Measurements from ENCODE around the gene HIPK2.
A peak's percentile ranks its signal among the peaks of the same experiment; 100 is the strongest.

The HIPK2 gene

DNA sequence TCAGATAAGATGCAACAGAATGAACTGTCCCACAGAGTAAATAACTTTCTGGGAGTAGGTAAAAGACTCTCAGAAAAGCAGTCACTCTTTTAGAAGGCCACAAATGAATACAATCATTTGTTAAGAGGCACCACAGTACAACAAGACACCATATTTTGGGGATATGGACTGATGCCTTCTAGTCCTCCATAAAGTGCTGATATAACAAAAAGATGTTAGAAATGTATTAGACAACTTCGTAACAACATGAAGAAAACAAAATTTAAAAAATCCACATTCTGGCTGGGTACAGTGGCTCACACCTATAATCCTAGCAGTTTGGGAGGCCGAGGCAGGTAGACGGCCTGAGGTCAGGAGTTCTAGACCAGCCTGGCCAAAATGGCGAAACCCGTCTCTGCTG lies 111.3 kb downstream of the HIPK2 start:
- no peak for DNase-seq

DNA sequence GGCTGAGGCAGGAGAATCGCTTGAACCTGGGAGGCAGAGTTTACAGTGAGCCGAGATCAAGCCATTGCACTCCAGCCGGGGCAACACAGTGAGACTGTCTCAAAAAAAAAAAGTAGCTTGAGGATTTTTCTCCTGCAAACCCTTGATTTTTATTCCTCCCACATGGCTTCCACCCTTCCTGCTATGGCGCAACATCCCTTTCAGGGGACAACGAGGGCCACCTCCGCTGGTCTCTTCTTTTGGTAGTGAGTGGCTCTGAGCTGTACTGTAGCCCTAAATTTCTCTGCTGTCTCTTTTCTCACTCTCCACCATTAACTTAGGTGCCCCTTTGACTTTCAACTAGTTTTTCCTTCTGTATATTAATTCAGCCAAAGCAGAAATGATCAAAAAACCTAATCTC lies 113.4 kb downstream of the HIPK2 start:
- no peak for DNase-seq

DNA sequence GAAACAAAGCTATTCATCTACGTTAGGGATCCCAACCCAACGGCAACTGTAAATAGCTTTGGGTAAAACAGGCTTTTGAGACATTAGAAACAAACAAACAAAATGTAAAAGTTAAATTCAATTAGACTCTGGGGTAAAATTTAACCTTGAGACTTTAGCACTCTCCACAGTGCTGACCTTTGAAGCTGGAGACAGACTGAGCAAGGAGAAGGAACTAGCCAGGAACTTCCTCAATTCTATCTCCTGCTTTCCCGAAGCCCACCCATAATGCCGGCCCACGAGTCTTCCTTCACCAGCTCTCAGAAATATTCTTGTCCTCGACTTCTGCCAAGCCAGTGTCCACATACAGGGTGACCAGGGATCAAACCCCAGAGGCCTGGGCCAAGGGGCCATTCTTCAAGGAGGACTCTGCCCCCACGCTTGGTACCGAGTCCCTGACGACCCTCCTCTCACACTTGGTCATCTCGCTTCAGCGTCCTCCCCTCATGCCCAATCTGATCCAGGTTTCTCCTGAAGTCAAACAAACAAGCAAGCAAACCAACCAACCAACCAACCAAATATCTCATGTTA lies 114.1 kb downstream of the HIPK2 start:
- DNase-seq, result no peak

DNA sequence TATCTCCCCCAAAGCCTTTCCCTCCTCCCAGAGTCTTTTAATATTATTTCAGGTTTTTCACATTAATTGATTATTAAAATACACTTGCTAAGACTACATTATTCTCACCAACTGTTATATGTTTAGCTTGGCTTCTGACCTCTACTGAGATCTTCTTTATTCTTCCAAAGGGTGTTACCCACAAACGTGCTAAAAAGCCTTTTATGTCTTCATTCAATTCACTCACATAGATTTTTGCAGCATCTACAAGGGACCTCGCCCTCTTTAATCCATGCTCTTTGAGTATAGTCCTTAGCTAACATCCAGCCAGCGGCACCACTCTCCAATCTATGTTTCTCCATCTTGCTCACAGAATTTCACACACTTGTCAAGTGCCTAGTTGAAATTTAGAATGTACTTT lies 115.9 kb downstream of the HIPK2 start:
- DNase-seq, result no peak

DNA sequence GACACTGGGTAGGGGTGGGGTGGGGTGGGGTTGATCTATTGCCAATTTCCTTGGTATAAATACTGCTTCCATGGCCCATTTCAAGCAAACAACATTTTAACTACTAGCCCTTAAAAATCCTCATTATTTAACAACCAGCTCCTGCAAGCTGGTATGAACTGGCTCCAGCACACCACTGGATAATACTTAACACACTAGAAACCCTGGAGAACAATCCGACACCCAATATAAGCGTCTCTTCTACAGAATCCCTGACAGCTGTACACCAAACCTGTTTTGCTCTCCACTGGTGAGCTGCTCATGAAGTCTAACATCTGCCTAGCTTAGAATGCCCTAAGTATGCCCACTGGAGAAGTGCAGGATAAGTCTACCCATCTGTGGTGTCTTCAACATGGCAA lies 116.8 kb downstream of the HIPK2 start:
- DNase-seq, result no peak

DNA sequence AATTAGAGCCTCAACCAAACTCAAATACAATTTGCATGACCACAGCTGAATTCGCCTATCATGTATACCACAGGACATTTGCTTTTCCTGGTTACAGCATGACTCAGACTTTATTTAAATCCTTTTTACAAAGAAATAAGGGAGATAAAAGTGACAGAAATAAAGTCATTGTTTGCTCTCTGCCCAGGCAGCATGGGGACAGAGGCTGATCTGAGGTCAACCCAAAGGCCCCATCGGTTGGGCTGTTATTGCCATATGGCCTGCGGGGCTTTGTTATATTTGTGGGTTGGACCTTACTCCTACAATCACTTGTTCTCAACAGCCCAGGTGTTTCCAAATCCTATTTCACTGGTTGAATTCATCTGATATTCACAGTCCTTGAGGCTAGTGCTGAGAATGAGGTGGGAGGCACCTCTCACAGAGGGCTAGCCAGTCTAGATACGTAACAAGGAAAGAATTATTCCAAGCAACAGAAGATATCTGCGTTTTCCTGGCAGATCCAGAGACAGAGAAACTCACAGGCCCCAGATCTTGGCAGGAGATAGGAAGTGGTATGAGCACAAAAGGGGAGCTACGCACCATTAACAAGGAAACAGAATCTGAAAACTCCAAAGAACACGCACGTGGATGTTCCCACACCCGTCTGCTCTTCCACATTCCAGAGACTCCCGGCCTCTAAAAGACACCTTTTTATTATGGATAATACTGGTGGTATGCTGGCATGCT lies 117.3 kb downstream of the HIPK2 start:
- DNase-seq, result no peak

DNA sequence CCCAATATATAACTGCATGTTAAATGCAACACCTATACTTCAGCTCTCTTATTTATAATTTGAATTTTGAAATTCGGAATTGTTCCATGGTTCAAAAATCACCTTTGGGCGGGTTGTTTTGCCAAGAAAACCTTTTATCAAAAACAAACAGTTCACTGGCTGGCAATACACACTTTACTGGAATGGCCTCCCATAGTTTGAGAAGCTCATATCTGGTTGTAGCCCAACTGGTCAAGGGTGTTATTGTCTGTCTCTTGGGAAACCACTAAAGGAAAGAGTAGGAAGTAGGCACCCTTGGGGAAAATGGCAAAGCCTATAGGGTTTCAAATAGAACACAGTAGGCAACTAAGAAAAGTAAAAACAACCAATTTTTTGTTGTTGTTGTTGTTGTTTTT lies 117.9 kb downstream of the HIPK2 start:
- DNase-seq, result no peak

DNA sequence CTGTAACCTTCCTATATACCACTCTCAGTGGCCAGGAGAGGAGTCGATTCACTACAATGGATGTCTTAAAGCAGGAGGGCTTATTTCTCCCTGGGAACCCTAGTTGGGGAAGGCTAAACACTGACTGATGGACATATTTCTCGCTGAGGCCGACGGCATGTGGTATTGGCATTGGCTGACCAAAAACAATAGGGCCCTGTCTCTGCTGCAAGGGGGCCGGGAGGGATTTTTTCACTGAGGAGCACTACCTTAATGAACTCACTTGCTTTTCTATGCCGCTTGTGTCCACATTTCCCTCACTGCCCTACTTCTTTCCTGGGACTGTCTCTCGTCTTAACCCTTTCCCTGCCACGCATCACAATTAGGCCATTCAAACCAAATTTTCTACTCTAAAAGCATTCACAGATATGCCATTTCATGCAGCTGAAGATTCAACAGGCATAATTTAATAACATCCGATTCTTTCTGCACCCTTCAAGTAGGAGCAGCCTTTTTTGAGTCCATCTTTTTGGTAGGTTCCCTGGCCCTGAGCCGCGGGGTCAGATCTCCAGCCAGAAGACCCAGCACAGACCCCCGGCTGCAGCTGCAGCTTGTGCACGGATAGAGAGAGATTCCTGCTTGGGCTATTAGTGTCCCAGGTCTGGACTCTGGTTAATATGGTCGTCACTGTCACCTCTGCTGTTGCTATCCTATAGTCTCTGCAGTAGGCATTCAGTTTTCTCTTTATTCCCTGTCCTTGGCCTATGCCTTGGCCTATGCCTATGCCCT lies 118.7 kb downstream of the HIPK2 start:
- DNase-seq, result no peak

DNA sequence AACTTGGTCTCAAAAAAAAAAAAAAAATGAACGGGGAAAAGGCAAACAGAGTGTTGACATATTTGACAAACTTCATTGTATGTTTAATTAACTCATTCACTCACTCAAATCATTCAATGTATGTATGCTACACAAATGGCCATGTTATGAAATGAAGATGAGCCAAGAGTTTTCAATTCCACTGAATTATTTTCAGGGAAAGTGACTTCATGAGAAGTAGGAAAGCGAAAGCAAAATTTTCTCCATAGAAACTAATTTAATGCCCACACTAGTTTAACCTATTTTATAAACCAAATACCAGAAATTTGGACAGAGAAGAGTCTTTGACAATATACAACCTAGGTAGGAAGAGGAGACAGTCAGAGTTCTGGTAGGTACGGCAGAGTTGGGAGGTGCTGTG lies 119.5 kb downstream of the HIPK2 start:
- no peak for DNase-seq

DNA sequence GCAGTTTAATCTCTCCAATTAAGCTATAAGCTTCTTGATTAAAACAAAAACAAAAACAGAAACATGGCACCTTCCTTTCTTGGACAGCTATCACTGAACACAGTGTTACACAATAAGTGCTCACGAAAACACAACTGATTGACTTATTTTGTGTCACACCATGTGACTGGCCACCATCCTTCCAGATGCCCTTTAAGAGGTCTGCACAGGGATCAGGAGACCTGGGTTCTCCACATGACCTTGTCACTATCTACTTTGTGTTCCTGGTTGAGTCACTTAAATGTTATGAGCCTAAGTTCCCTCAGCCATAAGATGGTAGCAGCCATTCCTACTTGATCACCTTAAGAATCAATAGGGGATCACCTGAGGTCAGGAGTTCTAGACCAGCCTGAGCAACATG lies 120.1 kb downstream of the HIPK2 start:
- no peak for DNase-seq

DNA sequence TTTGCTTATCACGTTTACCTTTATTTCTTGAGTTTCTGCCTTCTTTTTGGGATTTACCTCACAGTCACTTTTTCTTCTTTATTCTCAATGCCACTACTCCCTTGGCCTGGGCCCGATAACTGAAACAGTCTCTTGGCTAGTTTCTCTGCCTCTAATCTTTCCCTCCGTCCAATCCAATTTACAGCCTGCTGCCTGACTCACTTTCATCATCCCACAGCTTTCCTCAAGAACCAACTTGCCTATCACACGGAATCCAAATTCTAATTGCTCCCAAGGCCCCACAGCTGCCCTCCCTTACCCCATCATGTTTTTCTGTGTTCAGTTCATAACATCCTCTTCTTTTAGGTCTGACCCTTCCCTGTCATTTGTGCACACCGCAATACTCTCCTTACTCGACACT lies 121.4 kb downstream of the HIPK2 start:
- DNase-seq, result no peak

DNA sequence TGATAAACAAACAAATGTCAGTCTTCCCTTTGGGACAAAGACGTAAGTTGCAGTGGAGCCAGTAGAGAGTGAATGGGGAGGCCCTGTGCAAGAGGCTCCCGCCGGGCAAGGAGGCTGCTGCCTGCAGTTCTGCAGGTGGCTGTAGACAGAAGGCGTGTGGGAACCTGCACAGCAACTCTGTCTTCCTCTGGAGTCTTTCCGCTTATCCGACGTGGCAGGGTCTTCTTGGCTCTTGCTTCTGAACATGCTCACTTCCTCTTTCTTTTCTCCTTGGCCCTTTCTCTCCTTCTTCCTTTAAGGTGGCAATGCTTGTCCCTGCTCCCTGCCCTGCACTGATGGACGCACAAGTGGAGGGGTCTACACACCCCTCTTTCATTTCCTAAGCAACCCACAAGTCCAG lies 122.5 kb downstream of the HIPK2 start:
- DNase-seq, result no peak

DNA sequence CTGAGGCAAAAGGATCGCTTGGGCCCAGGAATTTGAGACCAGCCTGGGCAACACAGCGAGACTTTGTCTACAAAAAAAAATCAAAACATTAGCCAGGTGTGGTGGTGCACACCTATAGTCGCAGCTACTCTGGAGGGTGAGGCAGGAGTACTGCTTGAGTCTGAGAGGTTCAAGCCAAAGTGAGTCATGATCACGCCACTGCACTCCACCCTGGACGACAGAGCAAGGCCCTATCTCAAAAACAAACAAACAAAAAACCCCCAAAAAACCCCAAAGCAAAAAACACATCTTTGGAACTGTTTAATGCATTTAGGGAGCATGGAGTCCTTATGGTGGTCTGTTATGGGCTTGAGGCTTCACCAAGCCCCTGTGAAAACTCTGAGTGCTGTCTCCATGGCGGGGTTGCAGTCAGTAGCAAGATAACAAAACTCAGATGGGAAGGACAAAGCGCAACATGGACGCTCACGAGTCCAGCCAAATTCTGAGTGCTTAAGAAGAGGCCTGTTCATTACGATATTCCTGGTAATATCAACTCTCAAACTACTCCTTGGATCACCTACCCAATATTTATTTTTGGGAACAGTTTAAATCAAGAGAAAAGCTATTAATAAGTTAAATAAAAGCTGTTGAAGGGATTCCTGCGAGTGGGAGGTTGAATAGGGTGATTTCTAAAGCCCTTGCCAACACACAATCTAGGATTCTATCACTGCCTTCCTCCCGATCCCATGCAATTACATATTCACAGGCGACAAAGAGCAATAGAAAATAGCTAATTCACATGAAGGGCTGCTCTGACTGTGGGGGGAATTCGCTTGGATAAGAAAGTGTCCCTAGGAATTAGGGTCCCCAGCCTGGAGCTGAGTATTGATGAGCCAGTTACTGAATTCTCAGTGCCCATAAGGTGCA lies 123.3 kb downstream of the HIPK2 start:
- no peak for DNase-seq

DNA sequence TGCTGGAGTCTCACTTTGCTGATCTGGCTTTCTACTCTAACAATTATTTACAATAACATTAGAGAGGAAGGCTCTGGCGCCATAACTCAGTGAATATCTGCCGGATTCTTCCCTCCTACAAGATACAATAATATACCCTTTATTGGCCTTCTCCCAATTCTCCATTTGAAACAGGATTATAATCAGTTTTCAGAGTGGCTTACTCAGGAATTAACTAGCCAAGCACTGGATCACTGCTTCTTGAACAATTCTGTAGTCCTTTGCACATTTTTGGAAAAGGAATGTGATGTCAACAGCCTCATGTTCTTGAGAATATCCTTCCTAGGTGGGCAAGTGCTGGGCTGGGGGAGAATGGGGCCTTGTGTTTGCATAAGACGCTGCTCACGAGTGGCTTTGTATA lies 125.9 kb downstream of the HIPK2 start:
- DNase-seq, result no peak

DNA sequence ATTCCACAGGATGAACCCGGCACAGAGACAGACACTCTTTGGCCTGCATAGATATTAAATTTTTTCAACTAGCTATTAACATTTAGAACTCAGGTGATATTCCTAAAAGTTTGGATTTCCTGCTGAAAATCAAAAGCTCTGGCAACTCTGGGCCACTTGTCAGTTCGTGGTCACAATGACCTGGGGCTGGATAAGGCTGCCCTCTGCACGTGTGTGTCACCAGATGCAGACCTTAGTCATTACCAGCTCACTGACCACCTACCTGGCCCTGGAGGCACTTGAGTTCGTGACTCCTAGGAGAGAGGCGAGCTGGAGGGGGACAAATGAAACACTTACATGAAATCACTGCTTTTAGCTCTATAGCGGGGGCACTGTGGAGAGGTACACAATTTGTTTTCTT lies 126.5 kb downstream of the HIPK2 start:
- no peak for DNase-seq

DNA sequence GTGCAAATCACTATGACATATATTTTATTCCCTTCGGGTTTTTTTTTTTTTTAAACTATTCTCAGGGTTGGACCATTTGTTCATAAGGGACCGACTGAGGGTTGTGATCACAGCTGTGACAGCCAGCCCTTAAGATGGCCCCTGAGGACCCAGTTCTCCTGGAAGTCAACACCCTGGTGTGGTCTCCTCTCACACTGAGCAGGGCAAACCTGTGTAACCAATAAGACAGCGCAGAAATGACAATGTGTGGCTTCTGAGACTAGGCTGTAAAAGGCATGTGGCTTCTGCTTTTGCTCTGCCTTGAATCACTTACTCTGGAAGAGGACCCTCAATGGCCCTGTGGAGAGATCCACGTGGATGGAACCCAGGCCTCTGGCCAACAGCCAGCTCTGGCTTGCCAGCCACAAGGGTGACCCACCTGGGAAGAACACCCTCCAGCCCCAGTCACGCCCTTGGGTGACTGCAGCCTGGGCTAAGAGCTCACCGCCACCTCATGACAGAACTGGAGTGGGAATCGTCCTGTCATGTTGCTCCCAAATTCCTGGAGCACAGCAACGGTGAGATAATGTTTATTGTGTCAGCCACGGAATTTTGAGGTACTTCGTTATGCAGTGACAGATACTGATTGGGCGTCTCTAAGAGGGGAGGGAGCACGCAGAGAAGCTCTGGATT lies 127.2 kb downstream of the HIPK2 start:
- DNase-seq, result no peak

DNA sequence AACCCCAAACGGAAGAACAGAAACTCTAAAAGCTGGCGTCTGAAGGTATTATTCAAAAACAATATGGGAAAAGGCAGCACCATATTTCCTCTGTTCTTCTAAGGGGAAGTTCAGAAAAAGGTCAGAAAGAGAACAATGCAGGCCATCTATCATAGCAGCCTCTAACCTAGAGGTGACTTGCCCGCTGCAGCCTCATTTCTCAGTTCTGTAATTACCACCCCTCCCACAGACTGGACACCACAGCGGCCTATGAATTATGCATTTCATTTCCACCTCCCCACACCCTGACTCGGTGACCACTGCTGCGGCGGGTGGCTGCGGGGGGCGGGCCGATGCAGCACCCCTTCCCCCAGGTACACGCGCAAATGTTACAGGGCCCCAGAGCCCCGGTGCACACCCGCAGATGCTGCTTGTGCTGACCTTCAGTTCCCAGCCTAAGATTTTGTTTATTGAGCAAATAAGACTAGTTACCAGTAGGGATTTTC lies 128.8 kb downstream of the HIPK2 start:
- DNase-seq, result peak; percentile 12

DNA sequence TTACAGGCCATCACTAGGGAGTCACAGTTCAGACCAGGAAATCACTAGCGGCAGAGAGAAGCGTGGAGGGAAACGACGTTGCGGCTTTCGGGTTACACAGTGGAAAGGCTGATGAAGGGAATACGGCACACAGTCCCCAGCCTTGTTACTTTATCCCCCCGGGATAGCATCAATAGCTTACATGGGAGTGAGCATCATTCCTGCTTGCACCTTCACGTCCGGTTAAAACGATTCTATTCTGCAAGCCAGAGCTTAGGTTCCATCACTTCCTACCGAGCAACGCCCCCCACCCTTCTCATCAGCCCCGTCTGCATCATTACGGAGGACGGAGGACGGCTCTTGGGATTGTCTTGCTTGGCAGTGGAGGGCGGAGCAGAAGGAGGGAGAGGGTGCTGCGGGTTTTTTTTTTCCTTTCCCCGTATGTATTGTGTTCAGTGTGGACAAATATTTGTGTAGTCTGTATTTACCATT lies 129.4 kb downstream of the HIPK2 start:
- DNase-seq, result no peak

DNA sequence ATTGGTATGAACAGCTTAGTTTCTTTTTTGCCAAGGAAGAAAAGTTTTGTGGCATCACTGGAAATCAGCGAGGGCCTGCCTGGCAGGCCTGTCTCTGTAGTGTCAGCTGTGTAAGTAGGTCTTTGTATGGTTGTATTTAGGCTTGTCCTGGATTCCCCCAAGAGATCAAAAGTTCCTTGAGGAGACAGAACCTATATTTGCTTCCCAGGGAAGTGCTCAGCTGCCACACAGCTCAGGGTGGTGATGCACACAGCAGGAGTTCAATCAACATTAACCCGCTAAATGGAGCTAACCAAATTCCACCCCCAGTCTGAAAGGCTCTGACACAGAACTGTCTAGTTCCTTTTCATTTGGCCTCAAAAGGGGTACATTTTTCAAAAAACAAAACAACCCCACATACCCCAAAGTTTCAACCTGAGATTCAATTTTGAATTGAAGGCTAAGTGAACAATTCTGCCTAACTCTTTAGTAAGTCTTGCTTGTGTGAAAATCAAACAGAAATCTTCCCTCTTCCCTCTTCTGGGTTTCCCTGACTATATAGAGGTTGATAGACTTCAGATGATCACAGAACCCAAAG lies 129.9 kb downstream of the HIPK2 start:
- no peak for DNase-seq

DNA sequence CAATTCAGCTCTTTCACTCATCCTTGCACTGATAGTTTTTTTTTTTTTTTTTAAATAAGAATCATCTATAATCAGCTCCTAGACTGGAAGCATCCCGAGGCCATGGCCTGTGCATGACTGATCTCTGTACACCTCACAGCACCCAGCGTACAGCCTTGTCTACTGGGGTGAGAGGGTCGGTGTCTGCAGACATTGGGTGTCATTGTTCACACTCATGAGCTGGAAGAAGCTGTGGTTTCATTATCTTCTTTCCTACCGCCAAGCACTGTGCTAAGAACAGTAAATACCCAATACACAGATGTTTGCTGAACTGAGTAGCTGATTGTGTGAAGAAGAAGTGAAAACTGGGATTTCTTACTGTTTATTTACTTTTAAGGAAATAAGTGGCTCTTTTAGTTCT lies 130.7 kb downstream of the HIPK2 start:
- DNase-seq, result no peak

DNA sequence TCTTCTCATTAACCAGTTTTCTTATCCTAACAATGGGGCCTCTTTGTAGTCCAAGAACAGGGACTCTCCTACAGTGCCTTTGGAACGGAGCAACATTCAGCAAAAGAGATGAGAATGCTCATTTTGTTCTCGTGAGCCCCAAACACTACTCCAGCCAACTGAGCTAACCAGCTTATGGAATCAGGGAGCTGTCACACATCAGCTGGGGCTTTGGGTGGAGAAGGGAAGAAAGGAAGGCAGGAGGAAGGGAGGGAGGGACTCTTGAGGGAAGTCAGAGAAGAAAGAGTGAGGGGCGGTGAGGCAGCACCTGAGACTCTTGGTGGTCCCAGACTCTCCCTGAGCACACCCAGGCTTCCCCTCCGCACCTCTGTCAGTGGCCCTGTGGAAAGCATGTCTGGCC lies 131.2 kb downstream of the HIPK2 start:
- DNase-seq, result no peak
